CD4-positive, alpha-beta T cell (primary cell): ENCODE measurements around the gene KPNB1. TPM values are rescaled to one million over a fixed set of nuclear protein-coding genes. Genes with fewer than 3 reads are reported as not detected.

Source experiments
- ATAC-seq: fragments of 200-7000 bp; cut with Tn5 transposase; one replicate; pipeline ENCODE4 v1.10.0; 2022; ENCODE audit warnings: mild to moderate bottlenecking; ENCODE audit not compliant: poor library complexity
- CTCF ChIA-PET: fragments of 350-600 bp; sonication (Branson Sonifier 250); formaldehyde crosslinking; loops from one replicate; lab custom pipeline; 2021; ENCODE audit warnings: antibody characterized with exemption, inconsistent platforms; lab: Charles Lee
- POLR2A ChIA-PET: fragments of 350-600 bp; sonication (Branson Sonifier 250); formaldehyde crosslinking; loops from one replicate; lab custom pipeline; 2021; ENCODE audit warnings: antibody characterized with exemption, inconsistent platforms; lab: Charles Lee
- DNase-seq, 14 experiments: peaks; one replicate each; pipeline ENCODE4 v3.0.0-alpha.2; 2013 to 2020; ENCODE audit warnings: mixed read lengths in 2 of 14
- H3K27ac ChIP-seq, 2 donors: one replicate each; pipeline versions ENCODE4 v1.5.1 to v1.7.0; 2013; ENCODE audit warnings: low read length in 2 of 2, low read depth in 1 of 2, mild to moderate bottlenecking in 1 of 2
- H3K27me3 ChIP-seq, 2 experiments: 1 replicate in 1 of 2; 2 replicates in 1 of 2; pipeline versions ENCODE4 v1.6.1 to v1.7.0; 2013; ENCODE audit warnings: low read length in 2 of 2, control low read depth in 1 of 2, mild to moderate bottlenecking in 1 of 2, moderate library complexity in 1 of 2; ENCODE audit not compliant: insufficient read depth in 2 of 2, control insufficient read depth in 1 of 2
- H3K36me3 ChIP-seq: one replicate; pipeline ENCODE4 v1.6.1; 2013; ENCODE audit warnings: low read length, control low read depth; ENCODE audit not compliant: insufficient read depth
- H3K4me1 ChIP-seq: one replicate; pipeline ENCODE4 v1.6.1; 2013; ENCODE audit warnings: low read length, control low read depth; ENCODE audit not compliant: insufficient read depth
- H3K4me3 ChIP-seq: one replicate; pipeline ENCODE4 v1.5.1; 2013; ENCODE audit warnings: mild to moderate bottlenecking, low read length, moderate library complexity
- H3K9me3 ChIP-seq, 2 experiments: 1 replicate in 1 of 2; 2 replicates in 1 of 2; pipeline versions ENCODE4 v1.6.1 to v1.7.0; 2013; ENCODE audit warnings: low read length in 2 of 2, mild to moderate bottlenecking in 2 of 2, control low read depth in 1 of 2, moderate library complexity in 1 of 2; ENCODE audit not compliant: control insufficient read depth in 1 of 2, insufficient read depth in 1 of 2
- H3K27ac Mint-ChIP-seq: one replicate; pipeline ENCODE4 v1.8.0; 2020; ENCODE audit warnings: mixed read lengths
- H3K27me3 Mint-ChIP-seq: one replicate; pipeline ENCODE4 v1.8.0; 2021; ENCODE audit warnings: mixed read lengths
- H3K36me3 Mint-ChIP-seq: one replicate; pipeline ENCODE4 v1.8.0; 2021; ENCODE audit warnings: low read depth, mixed read lengths
- H3K4me1 Mint-ChIP-seq: one replicate; pipeline ENCODE4 v1.8.0; 2021; ENCODE audit warnings: low read depth, mixed read lengths
- H3K4me3 Mint-ChIP-seq: one replicate; pipeline ENCODE4 v1.8.0; 2020; ENCODE audit warnings: mild to moderate bottlenecking, mixed read lengths
- H3K9me3 Mint-ChIP-seq: one replicate; pipeline ENCODE4 v1.8.0; 2020; ENCODE audit warnings: mixed read lengths
- intact Hi-C, 2 experiments: fragments of 100-400 bp; cut with DNase I in 1 of 2; cut with micrococcal nuclease in 1 of 2; formaldehyde crosslinking; loops; one replicate each; pipeline versions ENCODE4 v1.15.1 to v1.9.0; 2023 to 2025; cut with DNase I, micrococcal nuclease
- total RNA-seq, 174 experiments: library from RNA in 2 of 174; stranded (reverse) in 2 of 174; gene quantifications; one replicate each; pipeline ENCODE4 v1.2.3 and lab custom pipeline; 2021 to 2026
- TF ChIP-seq, protein P1 (sequence below): fragments of 200-600 bp; IDR thresholded peaks from one replicate; pipeline ENCODE4 v1.8.0; 2022; ENCODE audit warnings: antibody characterized with exemption, mild to moderate bottlenecking

Gene KPNB1
- total RNA-seq, 2 experiments from 2014 or later, result 145 to 151 TPM

DNA sequence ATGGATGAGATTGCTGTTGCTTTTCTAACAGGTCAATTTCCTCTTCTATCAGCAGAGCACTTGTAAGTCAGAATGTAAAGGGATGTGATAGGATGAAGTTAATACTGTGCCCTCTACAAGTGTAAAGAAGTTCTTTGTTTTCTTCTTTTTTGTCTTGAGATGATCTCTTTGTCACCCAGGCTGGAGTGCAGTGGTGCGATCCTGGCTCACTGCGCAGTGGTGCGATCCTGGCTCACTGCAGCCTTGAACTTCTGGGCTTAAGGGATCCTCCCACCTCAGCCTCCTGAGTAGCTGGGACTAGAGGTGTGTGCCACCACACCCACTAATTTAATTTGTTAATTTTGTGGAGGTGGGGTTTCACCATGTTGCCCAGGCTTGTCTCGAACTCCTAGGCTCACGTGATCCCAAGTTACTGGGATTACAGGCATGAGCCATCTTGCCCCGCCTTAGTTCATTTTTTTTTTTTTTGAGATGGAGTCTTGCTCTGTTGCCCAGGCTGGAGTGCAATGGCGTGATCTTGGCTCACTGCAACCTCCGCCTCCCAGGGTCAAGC lies 21.6 kb upstream of the KPNB1 start:
- no peak overlapping the region for H3K27ac Mint-ChIP-seq
- POLR2A ChIA-PET, result no interaction called here
- no peak for ATAC-seq

DNA sequence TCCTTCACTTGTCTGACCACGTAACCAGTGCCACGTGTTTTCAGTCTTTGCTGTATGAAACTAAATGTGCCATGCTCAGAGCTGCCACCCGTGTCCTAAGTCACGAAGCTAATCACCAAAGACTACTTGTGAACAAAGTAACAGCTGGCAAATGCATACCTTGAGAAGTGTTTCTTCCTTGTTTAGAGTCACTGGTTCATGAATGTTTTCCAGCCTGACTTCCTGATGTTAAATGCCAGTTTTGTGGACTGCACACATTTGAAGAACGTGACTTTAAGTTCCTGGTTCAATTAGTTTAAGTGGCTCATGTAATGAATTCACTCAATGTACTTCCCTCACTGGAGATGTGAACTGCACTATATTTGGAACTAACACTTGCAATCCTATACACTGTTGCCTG lies 19.9 kb upstream of the KPNB1 start:
- no peak for DNase-seq
- H3K27ac Mint-ChIP-seq, result no peak overlapping the region
- H3K4me1 Mint-ChIP-seq, result no peaks in the 10 kb centered on the region
- no peaks in the 10 kb centered on the region for H3K9me3 ChIP-seq
- H3K36me3 ChIP-seq, result no peaks in the 10 kb centered on the region
- H3K27me3 ChIP-seq, result no peaks in the 10 kb centered on the region
- no peak overlapping the region for H3K27ac ChIP-seq
- H3K9me3 Mint-ChIP-seq, result no peaks in the 10 kb centered on the region
- peaks cover 15% of the 10 kb centered on the region for H3K36me3 Mint-ChIP-seq
- intact Hi-C loops, result no loop called here
- ChIA-PET CTCF (no interaction called here), POLR2A (interaction anchor here (1.0 to 1.2 kb wide), 2 partner anchors 10 to 19 kb away, joined by 3 to 4 read pairs; no protein-coding TSS in a partner anchor)
- no peaks in the 10 kb centered on the region for H3K27me3 Mint-ChIP-seq
- no peak overlapping the region for H3K4me3 ChIP-seq
- no peaks in the 10 kb centered on the region for H3K4me1 ChIP-seq
- ATAC-seq, result no peak
- no peak overlapping the region for H3K4me3 Mint-ChIP-seq
- TF ChIP-seq, protein P1, sequence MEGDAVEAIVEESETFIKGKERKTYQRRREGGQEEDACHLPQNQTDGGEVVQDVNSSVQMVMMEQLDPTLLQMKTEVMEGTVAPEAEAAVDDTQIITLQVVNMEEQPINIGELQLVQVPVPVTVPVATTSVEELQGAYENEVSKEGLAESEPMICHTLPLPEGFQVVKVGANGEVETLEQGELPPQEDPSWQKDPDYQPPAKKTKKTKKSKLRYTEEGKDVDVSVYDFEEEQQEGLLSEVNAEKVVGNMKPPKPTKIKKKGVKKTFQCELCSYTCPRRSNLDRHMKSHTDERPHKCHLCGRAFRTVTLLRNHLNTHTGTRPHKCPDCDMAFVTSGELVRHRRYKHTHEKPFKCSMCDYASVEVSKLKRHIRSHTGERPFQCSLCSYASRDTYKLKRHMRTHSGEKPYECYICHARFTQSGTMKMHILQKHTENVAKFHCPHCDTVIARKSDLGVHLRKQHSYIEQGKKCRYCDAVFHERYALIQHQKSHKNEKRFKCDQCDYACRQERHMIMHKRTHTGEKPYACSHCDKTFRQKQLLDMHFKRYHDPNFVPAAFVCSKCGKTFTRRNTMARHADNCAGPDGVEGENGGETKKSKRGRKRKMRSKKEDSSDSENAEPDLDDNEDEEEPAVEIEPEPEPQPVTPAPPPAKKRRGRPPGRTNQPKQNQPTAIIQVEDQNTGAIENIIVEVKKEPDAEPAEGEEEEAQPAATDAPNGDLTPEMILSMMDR, result no peak

More for the DNA sequence above, 21.6 kb upstream of the KPNB1 start:
- Histone ChIP-seq H3K4me3 (no peak overlapping the region), H3K9me3 (no peaks in the 10 kb centered on the region), H3K27me3 (no peaks in the 10 kb centered on the region), H3K27ac (no peak overlapping the region), H3K36me3 (peaks cover 5% of the 10 kb centered on the region), H3K4me1 (no peaks in the 10 kb centered on the region)
- H3K27me3 Mint-ChIP-seq, result no peaks in the 10 kb centered on the region
- no peak overlapping the region for H3K4me3 Mint-ChIP-seq
- H3K4me1 Mint-ChIP-seq, result no peaks in the 10 kb centered on the region
- intact Hi-C loops, result no loop called here
- DNase-seq, result no peak
- peaks cover 24% of the 10 kb centered on the region for H3K36me3 Mint-ChIP-seq
- TF ChIP-seq, protein P1, result no peak
- H3K9me3 Mint-ChIP-seq, result no peaks in the 10 kb centered on the region
- CTCF ChIA-PET, result interaction anchor here (1.3 kb wide), 1 partner anchor 9 kb away, joined by 3 read pairs; no protein-coding TSS in a partner anchor

DNA sequence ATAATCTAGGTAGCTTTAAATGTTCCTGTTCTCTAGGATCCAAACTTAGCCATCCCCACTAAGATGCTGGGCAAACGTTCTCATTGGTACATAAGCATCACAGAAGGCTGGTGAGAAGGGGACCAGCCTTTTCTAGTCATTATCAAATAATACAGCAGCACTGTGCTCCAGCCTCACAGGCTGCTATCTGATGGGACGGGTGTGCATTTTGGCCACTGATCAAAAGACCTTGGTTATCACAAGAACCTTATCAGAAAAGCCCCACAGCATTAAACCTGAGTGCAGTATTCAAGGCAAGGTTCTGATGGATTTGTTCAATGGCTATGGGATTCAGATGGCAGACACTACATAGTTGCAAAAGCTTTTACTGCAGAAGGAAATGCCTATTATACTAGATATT lies 19.1 kb upstream of the KPNB1 start:
- Histone ChIP-seq H3K27me3 (no peaks in the 10 kb centered on the region), H3K36me3 (no peaks in the 10 kb centered on the region), H3K27ac (no peak overlapping the region), H3K4me3 (no peak overlapping the region), H3K4me1 (no peaks in the 10 kb centered on the region), H3K9me3 (no peaks in the 10 kb centered on the region)
- ATAC-seq, result no peak
- CTCF ChIA-PET, result no interaction called here
- TF ChIP-seq, protein P1, result no peak
- no peak for DNase-seq
- POLR2A ChIA-PET, result interaction anchor here (0.9 to 1.0 kb wide), 2 partner anchors 11 to 18 kb away, joined by 3 to 4 read pairs; no protein-coding TSS in a partner anchor
- Mint-ChIP-seq H3K9me3 (no peaks in the 10 kb centered on the region), H3K4me1 (no peaks in the 10 kb centered on the region), H3K4me3 (no peak overlapping the region), H3K27me3 (no peaks in the 10 kb centered on the region), H3K36me3 (peaks cover 12% of the 10 kb centered on the region), H3K27ac (no peak overlapping the region)
- intact Hi-C loops, result no loop called here
